Right renal cortex interstitium (tissue), 3 donors: ENCODE results near the gene SDK2. TPM values are rescaled to one million over a fixed set of nuclear protein-coding genes. Genes with fewer than 3 reads are reported as not detected.
"Not testable (repeated sequence)": the region's sequence is repeated elsewhere in the genome, so short reads cannot be mapped to it uniquely, and the experiment has no call there.

Source experiments
- DNase-seq, 3 donors: peaks; one replicate each; pipeline ENCODE4 v3.0.0-alpha.2; 2013; ENCODE audit warnings: low read depth in 3 of 3, low spot score in 2 of 3
- polyA plus RNA-seq, 3 donors: library from polyadenylated mRNA; unstranded; fragments of 120-200 nt; gene quantifications; one replicate each; pipeline ENCODE4 v1.2.1, GENCODE V29; 2013; ENCODE audit not compliant: insufficient read length in 3 of 3

SDK2 gene
- polyA plus RNA-seq, 3 donors: 7.7 to 8.4 (median 8.3) TPM

GRCh38 chr17:73336408-73337329 lies 307.6 kb downstream of the SDK2 start:
- no peak for DNase-seq

- no peak for DNase-seq
These were observed 308.4 kb downstream of the SDK2 start for GRCh38 chr17:73335591-73336407.

- no peak for DNase-seq
These were observed 309.3 kb downstream of the SDK2 start for GRCh38 chr17:73334771-73335513.

GRCh38 chr17:73333445-73333844 lies 310.8 kb downstream of the SDK2 start:
- not testable (repeated sequence) for DNase-seq

- no peak for DNase-seq
These were observed 313.2 kb downstream of the SDK2 start for GRCh38 chr17:73331060-73331459.

- no peak for DNase-seq
These were observed 316.6 kb downstream of the SDK2 start for GRCh38 chr17:73327676-73328075.

- DNase-seq: no peak
These were observed 318.8 kb downstream of the SDK2 start for GRCh38 chr17:73325527-73325842.

- DNase-seq: no peak
These were observed 319.3 kb downstream of the SDK2 start for GRCh38 chr17:73324711-73325526.

- DNase-seq: no peak
These were observed 320.1 kb downstream of the SDK2 start for GRCh38 chr17:73324160-73324475.

GRCh38 chr17:73323409-73324159 lies 320.7 kb downstream of the SDK2 start:
- DNase-seq: no peak

GRCh38 chr17:73320601-73321264 lies 323.5 kb downstream of the SDK2 start:
- DNase-seq: no peak

GRCh38 chr17:73319766-73320165 lies 324.5 kb downstream of the SDK2 start:
- DNase-seq: no peak

- no peak for DNase-seq
These were observed 325.4 kb downstream of the SDK2 start for GRCh38 chr17:73318836-73319235.

- no peak for DNase-seq
These were observed 325.8 kb downstream of the SDK2 start for GRCh38 chr17:73318427-73318813.

GRCh38 chr17:73317513-73318426 lies 326.5 kb downstream of the SDK2 start:
- DNase-seq: no peak

- DNase-seq: no peak
These were observed 327.2 kb downstream of the SDK2 start for GRCh38 chr17:73316919-73317505.

- DNase-seq: no peak
These were observed 328.8 kb downstream of the SDK2 start for GRCh38 chr17:73315471-73315870.
